ENCODE measurements around the gene SLC2A5.

SLC2A5 gene

DNA sequence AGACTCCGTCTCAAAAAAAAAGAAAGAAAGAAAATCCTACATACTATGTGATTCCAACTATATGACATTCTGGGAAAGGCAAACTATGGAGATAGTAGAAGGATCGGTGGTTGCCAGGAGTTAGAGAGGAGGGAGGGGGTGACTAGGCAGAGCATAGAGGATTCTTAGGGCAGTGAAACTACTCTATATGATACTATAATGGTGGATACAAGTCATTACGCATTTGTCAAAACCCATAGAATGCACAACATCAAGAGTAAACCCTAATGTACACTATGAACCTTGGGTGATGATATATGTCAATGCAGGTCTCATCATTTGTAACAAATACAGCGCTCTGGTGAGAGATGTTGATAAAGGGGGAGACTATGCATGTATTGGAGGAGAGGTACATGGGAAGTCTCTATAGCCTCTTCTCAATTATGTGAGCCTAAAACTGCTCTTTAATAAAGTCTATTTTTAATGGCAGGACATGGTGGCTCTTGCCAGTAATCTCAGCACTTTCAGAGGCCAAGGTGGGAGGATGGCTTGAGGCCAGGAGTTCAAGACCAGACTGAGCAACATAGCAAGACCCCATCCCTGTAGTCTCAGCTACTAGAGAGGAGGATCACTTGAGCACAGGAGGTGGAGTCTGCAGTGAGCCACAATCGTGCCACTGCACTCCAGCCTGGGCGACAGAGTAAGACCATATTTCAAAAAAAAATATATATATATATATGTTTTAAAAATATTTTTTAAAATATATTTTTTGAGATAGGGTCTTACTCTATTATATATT, 17.0 kb downstream of the SLC2A5 start:
- TF ChIP-seq, protein P1, sequence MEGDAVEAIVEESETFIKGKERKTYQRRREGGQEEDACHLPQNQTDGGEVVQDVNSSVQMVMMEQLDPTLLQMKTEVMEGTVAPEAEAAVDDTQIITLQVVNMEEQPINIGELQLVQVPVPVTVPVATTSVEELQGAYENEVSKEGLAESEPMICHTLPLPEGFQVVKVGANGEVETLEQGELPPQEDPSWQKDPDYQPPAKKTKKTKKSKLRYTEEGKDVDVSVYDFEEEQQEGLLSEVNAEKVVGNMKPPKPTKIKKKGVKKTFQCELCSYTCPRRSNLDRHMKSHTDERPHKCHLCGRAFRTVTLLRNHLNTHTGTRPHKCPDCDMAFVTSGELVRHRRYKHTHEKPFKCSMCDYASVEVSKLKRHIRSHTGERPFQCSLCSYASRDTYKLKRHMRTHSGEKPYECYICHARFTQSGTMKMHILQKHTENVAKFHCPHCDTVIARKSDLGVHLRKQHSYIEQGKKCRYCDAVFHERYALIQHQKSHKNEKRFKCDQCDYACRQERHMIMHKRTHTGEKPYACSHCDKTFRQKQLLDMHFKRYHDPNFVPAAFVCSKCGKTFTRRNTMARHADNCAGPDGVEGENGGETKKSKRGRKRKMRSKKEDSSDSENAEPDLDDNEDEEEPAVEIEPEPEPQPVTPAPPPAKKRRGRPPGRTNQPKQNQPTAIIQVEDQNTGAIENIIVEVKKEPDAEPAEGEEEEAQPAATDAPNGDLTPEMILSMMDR (IDR thresholded peaks at IDR 0.05; ENCODE audit: control insufficient read depth, extremely low read depth, insufficient read depth): no peak
- H3K4me3 ChIP-seq (ENCODE audit: low read depth, low read length): no peak overlapping the region
- no peak for DNase-seq (ENCODE audit: low read depth)

DNA sequence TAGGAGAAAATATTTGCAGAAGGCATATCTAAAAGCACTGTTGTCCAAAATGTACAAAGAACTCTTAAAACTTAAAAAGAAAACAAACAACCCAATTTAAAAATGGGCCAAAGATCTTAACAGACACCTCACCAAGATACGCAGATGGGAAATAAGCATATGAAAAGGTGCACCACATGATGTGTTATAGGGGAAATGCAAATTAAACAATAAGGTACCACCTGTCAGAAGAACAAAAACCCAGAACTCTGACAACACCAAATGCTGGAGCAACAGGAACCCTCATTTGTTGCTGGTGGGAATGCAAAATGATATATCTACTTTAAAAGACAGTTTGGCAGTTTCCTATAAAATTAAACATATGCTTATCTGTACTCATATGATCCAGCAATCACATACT, 18.1 kb downstream of the SLC2A5 start:
- TF ChIP-seq, protein P1 (IDR thresholded peaks at IDR 0.05; ENCODE audit: control insufficient read depth, extremely low read depth, insufficient read depth): no peak
- no peak for DNase-seq (ENCODE audit: low read depth)
- no peak overlapping the region for H3K4me3 ChIP-seq (ENCODE audit: low read depth, low read length)

DNA sequence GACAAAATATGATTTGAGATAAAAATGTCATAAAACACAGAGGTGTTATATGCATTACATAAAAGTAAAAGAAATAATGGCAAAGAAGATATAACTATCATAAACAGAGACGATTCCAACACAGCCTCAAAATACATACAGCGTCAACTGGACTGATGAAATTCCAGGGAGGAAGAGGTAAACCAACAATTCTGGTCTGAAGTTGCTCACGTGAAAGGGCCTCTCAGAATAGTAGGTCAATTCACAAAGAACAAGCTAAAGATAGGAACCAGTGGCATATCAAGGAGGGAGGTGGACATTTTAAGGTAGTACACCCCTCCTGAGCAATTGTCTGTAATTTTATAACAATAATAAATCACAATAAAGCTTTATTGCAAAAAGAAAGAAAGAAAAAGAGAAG, 18.6 kb downstream of the SLC2A5 start:
- no peak for DNase-seq (ENCODE audit: low read depth)
- no peak overlapping the region for H3K4me3 ChIP-seq (ENCODE audit: low read depth, low read length)
- TF ChIP-seq, protein P1 (IDR thresholded peaks at IDR 0.05; ENCODE audit: control insufficient read depth, extremely low read depth, insufficient read depth): no peak

DNA sequence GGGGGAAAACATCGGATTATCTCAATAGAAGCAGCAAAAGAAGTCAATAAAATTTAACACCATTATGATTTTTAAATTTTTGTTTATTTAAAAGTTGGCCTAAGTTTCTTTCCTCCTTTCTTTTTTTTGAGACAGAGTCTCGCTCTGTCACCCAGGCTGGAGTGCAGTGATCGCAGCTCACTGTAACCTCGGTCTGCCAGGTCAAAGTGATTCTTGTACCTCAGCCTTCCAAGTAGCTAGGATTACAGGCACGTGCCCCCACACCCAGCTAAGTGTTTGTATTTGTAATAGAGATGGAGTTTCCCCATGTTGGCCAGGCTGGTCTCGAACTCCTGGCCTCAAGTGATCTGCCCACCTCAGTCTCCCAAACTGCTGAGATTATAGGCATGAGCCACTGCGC, 20.9 kb downstream of the SLC2A5 start:
- no peak for DNase-seq (ENCODE audit: low read depth)
- no peak overlapping the region for H3K4me3 ChIP-seq (ENCODE audit: low read depth, low read length)
- TF ChIP-seq, protein P1 (IDR thresholded peaks at IDR 0.05; ENCODE audit: control insufficient read depth, extremely low read depth, insufficient read depth): no peak

DNA sequence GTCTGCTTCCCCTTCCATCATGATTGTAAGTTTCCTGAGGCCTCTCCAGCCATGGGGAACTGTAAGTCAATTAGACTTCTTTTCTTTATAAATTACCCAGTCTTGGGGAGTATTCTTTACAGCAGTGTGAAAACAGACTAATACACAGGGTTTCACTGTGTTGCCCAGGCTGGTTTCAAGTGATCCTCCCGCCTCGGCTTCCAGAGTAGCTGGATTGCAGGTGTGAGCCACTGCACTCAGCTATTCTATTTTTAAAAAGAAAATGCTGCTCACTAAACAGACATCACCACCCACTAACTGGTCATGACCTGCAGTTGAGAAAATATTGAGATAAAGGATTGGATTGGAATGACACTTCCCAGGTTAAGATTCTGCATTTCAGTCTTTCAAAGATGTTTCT, 22.4 kb downstream of the SLC2A5 start:
- DNase-seq (ENCODE audit: low read depth): no peak
- TF ChIP-seq, protein P1 (IDR thresholded peaks at IDR 0.05; ENCODE audit: control insufficient read depth, extremely low read depth, insufficient read depth): no peak
- H3K4me3 ChIP-seq (ENCODE audit: low read depth, low read length): no peak overlapping the region

DNA sequence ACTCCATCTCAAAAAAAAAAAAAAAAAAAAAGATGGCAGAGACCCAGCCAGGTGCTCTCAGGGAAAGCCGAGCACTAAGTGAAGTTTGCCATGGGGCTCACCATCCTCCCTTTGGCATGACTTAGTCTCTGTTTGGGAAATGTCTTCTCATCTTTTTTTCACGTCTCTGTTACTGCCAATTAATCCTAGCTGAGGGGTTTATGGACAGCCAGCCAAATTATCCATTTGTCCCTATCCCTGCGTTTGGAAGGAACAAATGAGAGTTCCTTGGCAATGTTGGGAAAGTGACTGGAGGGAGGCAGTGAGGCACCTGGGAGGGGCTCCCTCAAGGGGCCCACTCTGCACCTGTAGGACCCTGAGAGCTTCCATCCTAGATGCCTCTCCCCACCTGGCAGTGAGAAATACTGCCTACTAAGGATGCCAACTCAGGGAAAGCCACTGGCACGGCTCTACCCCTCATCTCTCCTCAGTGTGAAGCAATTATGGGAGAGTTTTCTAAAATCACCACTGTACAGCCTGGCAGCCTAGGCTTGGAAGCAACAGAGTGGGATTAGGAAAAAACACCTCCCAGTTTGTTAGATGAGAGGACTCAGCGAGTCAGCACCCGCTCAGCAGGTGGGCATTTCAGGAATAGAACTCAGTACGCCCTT, 23.4 kb downstream of the SLC2A5 start:
- DNase-seq (ENCODE audit: low read depth): no peak
- no peak overlapping the region for H3K4me3 ChIP-seq (ENCODE audit: low read depth, low read length)
- TF ChIP-seq, protein P1 (IDR thresholded peaks at IDR 0.05; ENCODE audit: control insufficient read depth, extremely low read depth, insufficient read depth): no peak
